ENCODE results near the gene CYB561D1.

Gene CYB561D1

DNA sequence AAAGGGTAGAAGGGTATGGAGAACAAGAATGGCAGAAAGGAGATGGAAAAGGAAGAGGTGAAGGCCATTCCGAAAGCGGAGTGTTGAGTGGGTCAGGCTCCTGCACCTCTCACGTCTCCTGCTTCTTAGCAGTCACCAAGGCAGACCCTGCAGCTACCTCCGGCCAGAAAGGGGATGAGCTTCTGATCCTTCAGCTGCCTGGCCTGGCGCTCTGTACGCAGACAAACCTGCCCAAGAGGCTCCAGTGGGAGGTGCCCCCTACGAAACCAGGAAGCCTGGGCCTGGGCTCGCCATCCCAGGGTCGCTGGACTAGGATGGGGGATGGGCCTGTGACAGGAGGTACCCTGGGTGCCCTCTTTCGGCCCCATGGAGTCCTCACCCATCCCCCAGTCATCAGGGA lies 48.8 kb downstream of the CYB561D1 start:
- peaks cover 19% of the 10 kb centered on the region for H3K4me1 ChIP-seq (ENCODE audit: insufficient read depth, low read length)
- H3K27me3 ChIP-seq (ENCODE audit: insufficient read depth, low read length), result peaks cover 23% of the 10 kb centered on the region
- H2AFZ ChIP-seq (ENCODE audit: low read depth, low read length), result no peak overlapping the region
- no peak overlapping the region for H3K4me3 ChIP-seq (ENCODE audit: low read length)
- H3K9me3 ChIP-seq (ENCODE audit: low read length), result no peaks in the 10 kb centered on the region
- no peaks in the 10 kb centered on the region for H3K36me3 ChIP-seq (ENCODE audit: insufficient read depth, low read length)

GRCh38 chr1:109543283-109543987 lies 49.5 kb downstream of the CYB561D1 start:
- Histone ChIP-seq H3K4me3 (ENCODE audit: low read length) (no peak overlapping the region), H3K9me3 (ENCODE audit: low read length) (no peaks in the 10 kb centered on the region), H3K27me3 (ENCODE audit: insufficient read depth, low read length) (peaks cover 23% of the 10 kb centered on the region), H3K4me1 (ENCODE audit: insufficient read depth, low read length) (peaks cover 21% of the 10 kb centered on the region), H2AFZ (ENCODE audit: low read depth, low read length) (no peak overlapping the region), H3K36me3 (ENCODE audit: insufficient read depth, low read length) (no peaks in the 10 kb centered on the region)

DNA sequence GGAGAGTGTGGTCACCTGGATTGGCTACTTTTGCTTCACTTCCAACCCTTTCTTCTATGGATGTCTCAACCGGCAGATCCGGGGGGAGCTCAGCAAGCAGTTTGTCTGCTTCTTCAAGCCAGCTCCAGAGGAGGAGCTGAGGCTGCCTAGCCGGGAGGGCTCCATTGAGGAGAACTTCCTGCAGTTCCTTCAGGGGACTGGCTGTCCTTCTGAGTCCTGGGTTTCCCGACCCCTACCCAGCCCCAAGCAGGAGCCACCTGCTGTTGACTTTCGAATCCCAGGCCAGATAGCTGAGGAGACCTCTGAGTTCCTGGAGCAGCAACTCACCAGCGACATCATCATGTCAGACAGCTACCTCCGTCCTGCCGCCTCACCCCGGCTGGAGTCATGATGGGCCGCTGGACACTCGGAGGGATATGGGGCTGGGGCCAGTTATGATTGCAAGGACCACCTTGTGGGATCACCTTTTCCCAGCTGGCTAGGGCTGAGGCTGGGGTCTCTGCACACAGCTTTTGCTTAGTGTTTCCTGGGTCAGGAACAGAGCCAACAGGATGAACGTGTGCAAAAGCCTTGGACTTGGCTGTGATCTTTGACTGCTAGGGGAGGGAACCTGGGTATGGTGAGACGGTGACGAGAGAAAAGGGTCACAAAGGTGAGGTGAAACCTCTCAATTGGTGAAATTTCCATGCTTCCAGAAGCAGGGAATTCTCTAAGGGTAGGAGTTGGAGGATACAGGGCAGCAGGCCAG lies 50.3 kb downstream of the CYB561D1 start:
- H3K9me3 ChIP-seq (ENCODE audit: low read length), result no peaks in the 10 kb centered on the region
- H3K4me3 ChIP-seq (ENCODE audit: low read length), result no peak overlapping the region
- H3K4me1 ChIP-seq (ENCODE audit: insufficient read depth, low read length), result peaks cover 24% of the 10 kb centered on the region
- no peaks in the 10 kb centered on the region for H3K36me3 ChIP-seq (ENCODE audit: insufficient read depth, low read length)
- H2AFZ ChIP-seq (ENCODE audit: low read depth, low read length), result no peak overlapping the region
- H3K27me3 ChIP-seq (ENCODE audit: insufficient read depth, low read length), result peaks cover 17% of the 10 kb centered on the region

- Histone ChIP-seq H3K9me3 (ENCODE audit: low read length) (no peaks in the 10 kb centered on the region), H3K27me3 (ENCODE audit: insufficient read depth, low read length) (no peaks in the 10 kb centered on the region), H3K4me3 (ENCODE audit: low read length) (peak overlapping the region; percentile 67), H2AFZ (ENCODE audit: low read depth, low read length) (peak overlapping the region; percentile 91), H3K36me3 (ENCODE audit: insufficient read depth, low read length) (no peaks in the 10 kb centered on the region), H3K4me1 (ENCODE audit: insufficient read depth, low read length) (peaks cover 32% of the 10 kb centered on the region)
Measured at GRCh38 chr1:109546311-109547109, 52.6 kb downstream of the CYB561D1 start.

- H3K36me3 ChIP-seq (ENCODE audit: insufficient read depth, low read length), result no peaks in the 10 kb centered on the region
- no peaks in the 10 kb centered on the region for H3K27me3 ChIP-seq (ENCODE audit: insufficient read depth, low read length)
- H2AFZ ChIP-seq (ENCODE audit: low read depth, low read length), result no peak overlapping the region
- no peaks in the 10 kb centered on the region for H3K9me3 ChIP-seq (ENCODE audit: low read length)
- H3K4me1 ChIP-seq (ENCODE audit: insufficient read depth, low read length), result peaks cover 32% of the 10 kb centered on the region
- peak overlapping the region; percentile 67 for H3K4me3 ChIP-seq (ENCODE audit: low read length)
Measured at GRCh38 chr1:109547463-109548320, 53.8 kb downstream of the CYB561D1 start.

- Histone ChIP-seq H3K27me3 (ENCODE audit: insufficient read depth, low read length) (no peaks in the 10 kb centered on the region), H2AFZ (ENCODE audit: low read depth, low read length) (peak within 1 kb of the TSS; percentile 2), H3K4me1 (ENCODE audit: insufficient read depth, low read length) (peaks cover 32% of the 10 kb centered on the region), H3K4me3 (ENCODE audit: low read length) (peak within 1 kb of the TSS; percentile 67), H3K36me3 (ENCODE audit: insufficient read depth, low read length) (no peaks in the 10 kb centered on the region), H3K9me3 (ENCODE audit: low read length) (no peaks in the 10 kb centered on the region)
Measured at GRCh38 chr1:109548321-109549267, 54.7 kb downstream of the CYB561D1 start, which contains the start of gene GNAI3. GNAI3 (plus strand) TSS chr1:109548615; CDS start chr1:109548721, 106 bp downstream.

Measured in neuron (in vitro differentiated cells).